ENCODE data around the gene SPRR5. TPM values are rescaled to one million over a fixed set of nuclear protein-coding genes. Genes with fewer than 3 reads are reported as not detected.

The SPRR5 gene
- total and polyA plus RNA-seq, 2 of the 8 experiments (the other 6 are each of a cell fraction or from before 2014, with no cell fraction given) = not detected

DNA sequence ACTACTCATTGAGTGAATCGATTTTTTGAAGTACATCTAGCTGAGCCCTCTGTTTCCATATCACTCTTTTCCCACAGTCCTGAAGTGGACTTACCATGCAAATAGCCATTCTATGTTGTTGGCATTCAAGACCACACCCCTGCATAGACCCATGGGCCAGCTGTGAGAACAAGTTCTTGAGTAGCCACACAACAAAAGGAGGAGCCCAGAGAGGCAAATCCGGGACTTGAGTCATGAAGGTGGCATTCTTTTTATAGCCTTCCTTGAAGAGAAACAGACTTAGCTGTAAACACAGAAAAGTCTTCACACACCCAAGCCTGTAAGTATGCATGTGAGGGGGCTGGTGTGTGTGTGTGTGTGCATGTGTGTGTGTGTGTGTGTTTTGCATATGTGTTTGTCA is 13.8 kb upstream of the SPRR5 start (continued):
- TF ChIP-seq, protein P1, sequence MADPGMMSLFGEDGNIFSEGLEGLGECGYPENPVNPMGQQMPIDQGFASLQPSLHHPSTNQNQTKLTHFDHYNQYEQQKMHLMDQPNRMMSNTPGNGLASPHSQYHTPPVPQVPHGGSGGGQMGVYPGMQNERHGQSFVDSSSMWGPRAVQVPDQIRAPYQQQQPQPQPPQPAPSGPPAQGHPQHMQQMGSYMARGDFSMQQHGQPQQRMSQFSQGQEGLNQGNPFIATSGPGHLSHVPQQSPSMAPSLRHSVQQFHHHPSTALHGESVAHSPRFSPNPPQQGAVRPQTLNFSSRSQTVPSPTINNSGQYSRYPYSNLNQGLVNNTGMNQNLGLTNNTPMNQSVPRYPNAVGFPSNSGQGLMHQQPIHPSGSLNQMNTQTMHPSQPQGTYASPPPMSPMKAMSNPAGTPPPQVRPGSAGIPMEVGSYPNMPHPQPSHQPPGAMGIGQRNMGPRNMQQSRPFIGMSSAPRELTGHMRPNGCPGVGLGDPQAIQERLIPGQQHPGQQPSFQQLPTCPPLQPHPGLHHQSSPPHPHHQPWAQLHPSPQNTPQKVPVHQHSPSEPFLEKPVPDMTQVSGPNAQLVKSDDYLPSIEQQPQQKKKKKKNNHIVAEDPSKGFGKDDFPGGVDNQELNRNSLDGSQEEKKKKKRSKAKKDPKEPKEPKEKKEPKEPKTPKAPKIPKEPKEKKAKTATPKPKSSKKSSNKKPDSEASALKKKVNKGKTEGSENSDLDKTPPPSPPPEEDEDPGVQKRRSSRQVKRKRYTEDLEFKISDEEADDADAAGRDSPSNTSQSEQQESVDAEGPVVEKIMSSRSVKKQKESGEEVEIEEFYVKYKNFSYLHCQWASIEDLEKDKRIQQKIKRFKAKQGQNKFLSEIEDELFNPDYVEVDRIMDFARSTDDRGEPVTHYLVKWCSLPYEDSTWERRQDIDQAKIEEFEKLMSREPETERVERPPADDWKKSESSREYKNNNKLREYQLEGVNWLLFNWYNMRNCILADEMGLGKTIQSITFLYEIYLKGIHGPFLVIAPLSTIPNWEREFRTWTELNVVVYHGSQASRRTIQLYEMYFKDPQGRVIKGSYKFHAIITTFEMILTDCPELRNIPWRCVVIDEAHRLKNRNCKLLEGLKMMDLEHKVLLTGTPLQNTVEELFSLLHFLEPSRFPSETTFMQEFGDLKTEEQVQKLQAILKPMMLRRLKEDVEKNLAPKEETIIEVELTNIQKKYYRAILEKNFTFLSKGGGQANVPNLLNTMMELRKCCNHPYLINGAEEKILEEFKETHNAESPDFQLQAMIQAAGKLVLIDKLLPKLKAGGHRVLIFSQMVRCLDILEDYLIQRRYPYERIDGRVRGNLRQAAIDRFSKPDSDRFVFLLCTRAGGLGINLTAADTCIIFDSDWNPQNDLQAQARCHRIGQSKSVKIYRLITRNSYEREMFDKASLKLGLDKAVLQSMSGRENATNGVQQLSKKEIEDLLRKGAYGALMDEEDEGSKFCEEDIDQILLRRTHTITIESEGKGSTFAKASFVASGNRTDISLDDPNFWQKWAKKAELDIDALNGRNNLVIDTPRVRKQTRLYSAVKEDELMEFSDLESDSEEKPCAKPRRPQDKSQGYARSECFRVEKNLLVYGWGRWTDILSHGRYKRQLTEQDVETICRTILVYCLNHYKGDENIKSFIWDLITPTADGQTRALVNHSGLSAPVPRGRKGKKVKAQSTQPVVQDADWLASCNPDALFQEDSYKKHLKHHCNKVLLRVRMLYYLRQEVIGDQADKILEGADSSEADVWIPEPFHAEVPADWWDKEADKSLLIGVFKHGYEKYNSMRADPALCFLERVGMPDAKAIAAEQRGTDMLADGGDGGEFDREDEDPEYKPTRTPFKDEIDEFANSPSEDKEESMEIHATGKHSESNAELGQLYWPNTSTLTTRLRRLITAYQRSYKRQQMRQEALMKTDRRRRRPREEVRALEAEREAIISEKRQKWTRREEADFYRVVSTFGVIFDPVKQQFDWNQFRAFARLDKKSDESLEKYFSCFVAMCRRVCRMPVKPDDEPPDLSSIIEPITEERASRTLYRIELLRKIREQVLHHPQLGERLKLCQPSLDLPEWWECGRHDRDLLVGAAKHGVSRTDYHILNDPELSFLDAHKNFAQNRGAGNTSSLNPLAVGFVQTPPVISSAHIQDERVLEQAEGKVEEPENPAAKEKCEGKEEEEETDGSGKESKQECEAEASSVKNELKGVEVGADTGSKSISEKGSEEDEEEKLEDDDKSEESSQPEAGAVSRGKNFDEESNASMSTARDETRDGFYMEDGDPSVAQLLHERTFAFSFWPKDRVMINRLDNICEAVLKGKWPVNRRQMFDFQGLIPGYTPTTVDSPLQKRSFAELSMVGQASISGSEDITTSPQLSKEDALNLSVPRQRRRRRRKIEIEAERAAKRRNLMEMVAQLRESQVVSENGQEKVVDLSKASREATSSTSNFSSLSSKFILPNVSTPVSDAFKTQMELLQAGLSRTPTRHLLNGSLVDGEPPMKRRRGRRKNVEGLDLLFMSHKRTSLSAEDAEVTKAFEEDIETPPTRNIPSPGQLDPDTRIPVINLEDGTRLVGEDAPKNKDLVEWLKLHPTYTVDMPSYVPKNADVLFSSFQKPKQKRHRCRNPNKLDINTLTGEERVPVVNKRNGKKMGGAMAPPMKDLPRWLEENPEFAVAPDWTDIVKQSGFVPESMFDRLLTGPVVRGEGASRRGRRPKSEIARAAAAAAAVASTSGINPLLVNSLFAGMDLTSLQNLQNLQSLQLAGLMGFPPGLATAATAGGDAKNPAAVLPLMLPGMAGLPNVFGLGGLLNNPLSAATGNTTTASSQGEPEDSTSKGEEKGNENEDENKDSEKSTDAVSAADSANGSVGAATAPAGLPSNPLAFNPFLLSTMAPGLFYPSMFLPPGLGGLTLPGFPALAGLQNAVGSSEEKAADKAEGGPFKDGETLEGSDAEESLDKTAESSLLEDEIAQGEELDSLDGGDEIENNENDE (IDR thresholded peaks at IDR 0.05; ENCODE audit: insufficient replicate concordance, low read length) = no peak
- TF ChIP-seq CHD2 (IDR thresholded peaks at IDR 0.05; ENCODE audit: low read length) (no peak), RAD21 (IDR thresholded peaks at IDR 0.05 in 1 of 2, conservative IDR thresholded peaks at IDR 0.05 in 1 of 2; ENCODE audit: low read depth in 2 of 2, low read length in 2 of 2) (no peak), SUZ12 (IDR thresholded peaks at IDR 0.05; ENCODE audit: low read length) (no peak), HDAC2 (IDR thresholded peaks at IDR 0.05; ENCODE audit: borderline replicate concordance in 1 of 2, low read depth in 2 of 2, low read length in 2 of 2) (no peak), ASH2L (IDR thresholded peaks at IDR 0.05; ENCODE audit: low read length) (no peak), YY1 (IDR thresholded peaks at IDR 0.05; ENCODE audit: low read depth, low read length) (no peak), GABPA (IDR thresholded peaks at IDR 0.05; ENCODE audit: borderline replicate concordance, insufficient read depth, low read length) (no peak), CBX8 (IDR thresholded peaks at IDR 0.05; ENCODE audit: borderline replicate concordance, low read depth, low read length) (no peak), BCL11A (IDR thresholded peaks at IDR 0.05; ENCODE audit: low read depth in 2 of 2, low read length in 2 of 2) (no peak), BRCA1 (IDR thresholded peaks at IDR 0.05; ENCODE audit: low read depth, low read length) (no peak), KDM1A (IDR thresholded peaks at IDR 0.05; ENCODE audit: borderline replicate concordance, low read length) (no peak)

Measured in H1 (cell line).